GM12864 (cell line): ENCODE measurements around the gene PPP2R5C.
A peak's percentile ranks its signal among the peaks of the same experiment; 100 is the strongest.

Source experiments
- DNase-seq: peaks from one replicate; pipeline ENCODE4 v3.0.0-alpha.2; 2011; ENCODE audit warnings: low read depth
- H3K4me3 ChIP-seq: 2 replicates; pipeline ENCODE4 v1.5.1; 2011; ENCODE audit warnings: mild to moderate bottlenecking, low read depth, low read length, control low read depth
- TF ChIP-seq, protein P1 (sequence below): IDR thresholded peaks from 2 replicates; pipeline ENCODE4 v1.5.1; 2011; ENCODE audit warnings: low read depth, mild to moderate bottlenecking, moderate library complexity, low read length, control low read depth, inconsistent platforms; ENCODE audit errors: missing control alignments

PPP2R5C gene

DNA sequence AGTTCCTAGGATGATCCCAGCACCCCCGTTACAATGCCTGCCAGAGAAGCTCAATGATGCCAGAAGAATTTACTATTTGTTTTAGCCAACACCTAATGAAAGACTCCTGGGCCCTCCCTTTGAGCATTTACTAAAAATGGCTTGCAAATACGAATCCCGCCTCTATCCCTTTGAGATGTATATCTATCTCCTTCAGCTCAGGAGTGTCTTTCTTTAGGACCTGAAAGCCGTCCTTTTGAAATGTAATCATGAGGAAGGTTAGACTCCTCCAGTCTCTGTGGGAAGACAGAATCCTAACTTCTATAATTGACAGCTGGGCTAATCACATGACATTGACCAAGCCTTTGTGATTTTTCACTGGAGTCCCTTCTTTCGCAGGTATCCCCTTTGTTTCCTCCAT lies 183.7 kb downstream of the PPP2R5C start:
- DNase-seq = no peak
- H3K4me3 ChIP-seq = no peak overlapping the region

DNA sequence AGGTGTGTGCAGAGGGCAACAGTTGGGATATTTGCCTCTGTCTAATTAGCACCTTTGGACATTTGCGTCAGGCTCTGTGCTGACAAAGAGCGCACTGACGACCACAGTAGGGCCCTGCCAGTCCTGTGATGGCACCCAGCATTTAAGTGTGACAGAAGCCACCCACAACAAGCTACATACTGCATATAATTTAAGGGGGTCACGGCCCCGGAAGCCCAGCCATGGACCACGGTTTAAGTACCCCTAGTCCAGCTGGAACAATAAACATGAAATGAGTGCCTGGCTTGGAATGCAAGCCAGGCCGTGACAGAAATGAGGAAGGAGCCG lies 186.0 kb downstream of the PPP2R5C start:
- TF ChIP-seq, protein P1, sequence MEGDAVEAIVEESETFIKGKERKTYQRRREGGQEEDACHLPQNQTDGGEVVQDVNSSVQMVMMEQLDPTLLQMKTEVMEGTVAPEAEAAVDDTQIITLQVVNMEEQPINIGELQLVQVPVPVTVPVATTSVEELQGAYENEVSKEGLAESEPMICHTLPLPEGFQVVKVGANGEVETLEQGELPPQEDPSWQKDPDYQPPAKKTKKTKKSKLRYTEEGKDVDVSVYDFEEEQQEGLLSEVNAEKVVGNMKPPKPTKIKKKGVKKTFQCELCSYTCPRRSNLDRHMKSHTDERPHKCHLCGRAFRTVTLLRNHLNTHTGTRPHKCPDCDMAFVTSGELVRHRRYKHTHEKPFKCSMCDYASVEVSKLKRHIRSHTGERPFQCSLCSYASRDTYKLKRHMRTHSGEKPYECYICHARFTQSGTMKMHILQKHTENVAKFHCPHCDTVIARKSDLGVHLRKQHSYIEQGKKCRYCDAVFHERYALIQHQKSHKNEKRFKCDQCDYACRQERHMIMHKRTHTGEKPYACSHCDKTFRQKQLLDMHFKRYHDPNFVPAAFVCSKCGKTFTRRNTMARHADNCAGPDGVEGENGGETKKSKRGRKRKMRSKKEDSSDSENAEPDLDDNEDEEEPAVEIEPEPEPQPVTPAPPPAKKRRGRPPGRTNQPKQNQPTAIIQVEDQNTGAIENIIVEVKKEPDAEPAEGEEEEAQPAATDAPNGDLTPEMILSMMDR = no peak
- no peak for DNase-seq
- peak overlapping the region; percentile 85 for H3K4me3 ChIP-seq

More for the DNA sequence above, 183.7 kb downstream of the PPP2R5C start:
- TF ChIP-seq, protein P1 = no peak

DNA sequence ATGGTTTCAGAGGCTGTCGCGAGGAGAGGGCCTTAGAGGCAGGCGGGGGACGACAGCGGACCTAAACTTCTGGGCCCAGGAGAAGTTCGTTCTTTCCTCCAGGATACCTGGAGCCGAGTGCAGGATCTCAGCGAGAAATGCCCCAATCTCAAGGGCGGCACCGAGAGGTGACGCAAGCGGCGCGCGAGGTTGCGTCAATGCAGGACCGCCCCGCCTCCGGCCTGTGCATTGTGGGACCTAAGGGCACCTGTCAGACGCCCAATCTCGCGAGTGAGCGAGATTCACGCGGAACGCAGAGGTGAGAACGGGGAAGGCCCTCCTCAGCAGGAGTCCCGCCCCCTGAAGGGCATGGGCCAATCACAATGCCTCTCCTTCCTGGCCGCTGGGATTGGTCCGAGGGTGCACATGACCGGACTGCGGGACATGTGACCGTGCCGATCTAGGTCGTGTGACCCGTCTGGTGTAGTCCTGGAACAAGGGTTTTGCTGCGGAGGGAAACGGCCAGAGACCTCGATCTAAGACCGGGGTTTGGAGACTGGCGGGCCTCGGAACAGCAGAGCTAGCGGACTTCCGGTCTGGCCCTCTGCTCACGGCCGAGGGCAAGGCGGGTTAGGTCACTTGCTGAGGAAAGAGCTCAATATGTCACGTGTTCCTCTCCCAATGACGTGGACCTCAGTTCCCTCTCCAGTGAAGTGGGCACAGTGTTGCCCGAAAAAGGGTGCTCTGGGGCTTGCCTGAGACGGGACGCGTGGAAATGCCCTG lies 186.6 kb downstream of the PPP2R5C start:
- peak; percentile 100 for DNase-seq
- TF ChIP-seq, protein P1 = no peak
- H3K4me3 ChIP-seq = peak overlapping the region; percentile 85

DNA sequence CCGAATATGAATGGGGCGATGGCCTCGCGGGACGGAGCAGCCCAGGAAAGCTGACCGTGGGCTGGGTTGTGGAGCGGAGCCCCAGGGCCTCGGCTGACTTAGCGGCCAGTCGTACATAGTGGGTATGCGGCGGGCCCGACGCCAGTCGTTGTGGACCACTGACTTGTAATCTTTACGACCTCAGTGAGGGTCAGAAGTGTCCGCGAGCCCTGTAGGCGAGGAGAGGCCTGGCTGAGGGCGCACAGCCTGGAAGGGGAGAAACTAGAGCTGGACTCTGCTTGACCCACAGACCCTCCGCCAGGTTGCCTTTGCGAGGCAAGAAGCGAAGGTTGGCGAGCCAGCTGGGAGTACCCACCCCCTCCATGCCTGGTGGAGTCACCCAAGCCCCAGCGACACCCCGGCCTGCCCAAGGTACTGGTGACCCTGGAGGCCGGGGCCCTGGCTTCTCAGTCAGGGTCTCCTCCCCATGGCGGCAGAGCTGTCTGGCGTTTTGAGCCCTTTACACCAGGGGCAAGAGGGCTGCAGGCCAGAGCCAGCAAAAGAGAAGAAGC lies 187.2 kb downstream of the PPP2R5C start:
- no peak for DNase-seq
- TF ChIP-seq, protein P1 = no peak
- H3K4me3 ChIP-seq = peak overlapping the region; percentile 85

DNA sequence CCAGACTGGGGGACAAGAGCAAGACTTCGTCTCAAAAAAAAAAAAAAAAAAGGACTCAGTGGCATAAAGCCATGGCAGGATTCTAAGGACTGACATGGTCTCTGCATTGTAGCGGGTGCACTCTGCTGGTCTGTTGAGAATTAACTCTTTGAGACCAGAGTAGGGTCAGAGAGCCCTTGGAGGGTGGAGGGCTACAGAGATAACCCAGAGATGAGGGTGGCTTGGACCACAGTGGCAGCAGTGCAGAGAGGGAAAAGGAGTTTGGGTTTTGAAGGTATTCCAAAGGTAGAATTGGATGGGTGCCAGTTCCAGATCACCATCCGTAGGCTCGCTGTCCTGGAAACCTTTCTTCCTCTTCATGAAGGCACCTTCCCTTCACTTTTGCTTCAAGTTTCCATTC lies 188.6 kb downstream of the PPP2R5C start:
- no peak for DNase-seq
- no peak overlapping the region for H3K4me3 ChIP-seq
- TF ChIP-seq, protein P1 = no peak

DNA sequence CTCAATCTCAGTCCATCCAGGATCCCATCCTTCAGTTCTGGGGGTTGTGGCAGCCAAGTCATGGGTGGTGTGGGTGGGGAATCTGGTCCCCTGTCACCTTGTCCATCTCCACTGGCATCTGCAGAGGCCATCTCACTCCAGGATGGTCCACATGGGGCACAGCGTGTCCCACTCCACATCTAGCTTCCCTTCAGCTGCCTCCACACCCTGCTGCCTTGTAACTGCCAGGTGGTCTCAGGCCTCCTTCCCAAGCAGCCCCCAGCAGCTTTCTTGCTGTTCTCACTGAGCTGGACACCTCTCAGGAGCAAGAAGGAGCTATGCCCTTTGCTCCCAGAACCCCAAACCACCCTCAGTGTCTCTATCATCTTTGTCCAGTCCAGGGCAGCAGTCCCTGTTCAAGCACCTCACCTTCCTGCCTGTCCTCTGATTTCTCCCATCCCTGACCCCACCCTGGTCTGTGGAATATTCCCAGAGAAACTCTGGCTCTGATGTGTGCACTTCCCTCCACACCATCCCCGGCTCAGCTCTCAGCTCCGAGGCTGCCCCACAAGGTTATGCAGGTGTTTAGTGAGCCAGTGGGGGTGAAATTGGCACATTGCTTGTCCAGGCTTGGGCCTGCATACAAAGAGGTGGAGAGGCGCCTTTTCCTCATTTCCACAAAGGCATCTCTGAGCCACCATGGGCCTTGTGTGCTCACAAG lies 189.2 kb downstream of the PPP2R5C start:
- no peak for DNase-seq
- TF ChIP-seq, protein P1 = no peak

DNA sequence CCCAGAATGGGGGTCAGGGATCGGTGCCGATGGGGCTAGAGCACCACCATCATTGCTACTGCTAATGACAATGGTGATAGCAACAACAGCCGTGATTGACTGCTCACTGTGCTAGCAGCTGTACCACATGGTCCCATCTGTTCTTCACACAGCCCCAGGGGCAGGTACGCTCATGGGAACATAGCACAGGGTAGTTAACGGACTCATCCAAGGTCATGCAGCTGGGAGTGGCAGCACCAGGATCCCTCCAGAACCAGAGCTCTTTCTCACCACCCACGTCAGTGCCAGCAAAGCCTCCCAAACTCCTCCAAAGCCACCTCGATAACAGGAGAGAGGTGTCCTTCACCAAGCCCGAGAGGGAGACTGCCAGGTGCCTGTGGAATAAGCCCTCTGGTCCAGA lies 191.6 kb downstream of the PPP2R5C start:
- H3K4me3 ChIP-seq = no peak overlapping the region
- DNase-seq = no peak
- TF ChIP-seq, protein P1 = no peak

More for the DNA sequence above, 189.2 kb downstream of the PPP2R5C start:
- H3K4me3 ChIP-seq = no peak overlapping the region
